Astrocyte (in vitro differentiated cells and primary cell): ENCODE results near the gene PDGFD.

Experiments
- EZH2 ChIP-seq: IDR thresholded peaks from 2 replicates; pipeline ENCODE4 v1.6.1; 2012; ENCODE audit warnings: mild to moderate bottlenecking, low read length, inconsistent platforms; ENCODE audit not compliant: insufficient read depth
- TF ChIP-seq, protein P1 (sequence below): IDR thresholded peaks from 2 replicates; pipeline ENCODE4 v1.5.1; 2011; ENCODE audit warnings: low read depth, mild to moderate bottlenecking, inconsistent platforms, low read length, moderate library complexity; ENCODE audit not compliant: insufficient read depth

DNA sequence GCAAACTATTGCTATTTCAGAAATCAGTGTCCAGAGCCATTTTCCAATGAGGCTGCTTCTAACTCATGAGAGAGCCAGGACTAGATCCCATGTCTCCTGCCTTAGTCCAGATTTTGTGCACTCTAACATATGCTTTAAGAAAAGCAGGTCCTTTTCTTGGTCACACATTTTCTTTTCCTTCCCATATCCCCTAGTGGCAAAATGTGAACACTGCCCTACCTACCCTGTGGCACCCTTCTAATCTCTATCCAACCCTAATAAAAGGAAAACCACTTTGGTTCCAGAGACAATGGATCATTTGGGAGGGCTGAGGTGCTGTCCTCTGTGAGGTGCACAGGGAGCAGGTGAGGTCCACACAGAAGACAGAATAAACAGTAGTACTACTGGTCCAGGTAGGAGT, 199.6 kb downstream of the PDGFD start:
- TF ChIP-seq, protein P1, sequence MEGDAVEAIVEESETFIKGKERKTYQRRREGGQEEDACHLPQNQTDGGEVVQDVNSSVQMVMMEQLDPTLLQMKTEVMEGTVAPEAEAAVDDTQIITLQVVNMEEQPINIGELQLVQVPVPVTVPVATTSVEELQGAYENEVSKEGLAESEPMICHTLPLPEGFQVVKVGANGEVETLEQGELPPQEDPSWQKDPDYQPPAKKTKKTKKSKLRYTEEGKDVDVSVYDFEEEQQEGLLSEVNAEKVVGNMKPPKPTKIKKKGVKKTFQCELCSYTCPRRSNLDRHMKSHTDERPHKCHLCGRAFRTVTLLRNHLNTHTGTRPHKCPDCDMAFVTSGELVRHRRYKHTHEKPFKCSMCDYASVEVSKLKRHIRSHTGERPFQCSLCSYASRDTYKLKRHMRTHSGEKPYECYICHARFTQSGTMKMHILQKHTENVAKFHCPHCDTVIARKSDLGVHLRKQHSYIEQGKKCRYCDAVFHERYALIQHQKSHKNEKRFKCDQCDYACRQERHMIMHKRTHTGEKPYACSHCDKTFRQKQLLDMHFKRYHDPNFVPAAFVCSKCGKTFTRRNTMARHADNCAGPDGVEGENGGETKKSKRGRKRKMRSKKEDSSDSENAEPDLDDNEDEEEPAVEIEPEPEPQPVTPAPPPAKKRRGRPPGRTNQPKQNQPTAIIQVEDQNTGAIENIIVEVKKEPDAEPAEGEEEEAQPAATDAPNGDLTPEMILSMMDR: no peak
- TF ChIP-seq EZH2: no peak
